NT2/D1 (cell line): ENCODE data around the gene S1PR4.

Source experiments
- DNase-seq: peaks from one replicate; pipeline ENCODE4 v3.0.0-alpha.2; 2011; ENCODE audit warnings: low read depth, low spot score
- H3K27me3 ChIP-seq: 2 replicates; pipeline ENCODE4 v1.6.0; 2011; ENCODE audit warnings: mild to moderate bottlenecking; ENCODE audit not compliant: insufficient read length, insufficient read depth
- H3K36me3 ChIP-seq: 2 replicates; pipeline ENCODE4 v1.6.1; 2011; ENCODE audit warnings: mild to moderate bottlenecking, low read length, mixed read lengths; ENCODE audit not compliant: insufficient read depth, insufficient read length
- H3K4me1 ChIP-seq: 2 replicates; pipeline ENCODE4 v1.5.1; 2011; ENCODE audit not compliant: insufficient read depth, insufficient read length
- H3K4me3 ChIP-seq: 2 replicates; pipeline ENCODE4 v1.5.1; 2011; ENCODE audit warnings: low read depth; ENCODE audit not compliant: insufficient read length
- H3K9ac ChIP-seq: 2 replicates; pipeline ENCODE4 v1.6.0; 2011; ENCODE audit warnings: low read depth; ENCODE audit not compliant: insufficient read length
- H3K9me3 ChIP-seq: 2 replicates; pipeline ENCODE4 v1.5.1; 2011; ENCODE audit warnings: mild to moderate bottlenecking, low read length; ENCODE audit not compliant: insufficient read depth
- SUZ12 ChIP-seq: IDR thresholded peaks from 2 replicates; pipeline ENCODE4 v1.6.1; 2011; ENCODE audit not compliant: insufficient read length, insufficient read depth; ENCODE audit errors: extremely low read depth
- YY1 ChIP-seq: IDR thresholded peaks from 2 replicates; pipeline ENCODE4 v1.6.1; 2011; ENCODE audit not compliant: insufficient read length, insufficient read depth
- ZNF274 ChIP-seq: IDR thresholded peaks from 2 replicates; pipeline ENCODE4 v1.6.1; 2011; ENCODE audit warnings: mild to moderate bottlenecking, low read depth, low read length

Gene S1PR4

GRCh38 chr19:3154957-3155736, 23.4 kb upstream of the S1PR4 start:
- peaks cover 9% of the 10 kb centered on the region for H3K4me1 ChIP-seq
- no peak overlapping the region for H3K9ac ChIP-seq
- TF ChIP-seq ZNF274 = no peak
- no peak for TF ChIP-seq SUZ12
- peaks cover 24% of the 10 kb centered on the region for H3K27me3 ChIP-seq
- no peak overlapping the region for H3K4me3 ChIP-seq
- no peaks in the 10 kb centered on the region for H3K36me3 ChIP-seq
- no peaks in the 10 kb centered on the region for H3K9me3 ChIP-seq
- DNase-seq = no peak

GRCh38 chr19:3157096-3157845, 21.3 kb upstream of the S1PR4 start:
- TF ChIP-seq SUZ12 = no peak
- no peak for TF ChIP-seq ZNF274
- TF ChIP-seq YY1 = no peak
- Histone ChIP-seq H3K36me3 (no peaks in the 10 kb centered on the region), H3K4me3 (no peak overlapping the region), H3K9ac (no peak overlapping the region), H3K9me3 (no peaks in the 10 kb centered on the region), H3K27me3 (peaks cover 11% of the 10 kb centered on the region), H3K4me1 (peaks cover 9% of the 10 kb centered on the region)
- no peak for DNase-seq

GRCh38 chr19:3159565-3159964, 19.0 kb upstream of the S1PR4 start:
- Histone ChIP-seq H3K27me3 (peaks cover 16% of the 10 kb centered on the region), H3K36me3 (no peaks in the 10 kb centered on the region), H3K4me3 (no peak overlapping the region), H3K4me1 (peaks cover 13% of the 10 kb centered on the region), H3K9me3 (no peaks in the 10 kb centered on the region), H3K9ac (no peak overlapping the region)
- DNase-seq = no peak
- TF ChIP-seq ZNF274 (no peak), SUZ12 (no peak), YY1 (no peak)

GRCh38 chr19:3160219-3160618, 18.4 kb upstream of the S1PR4 start:
- TF ChIP-seq YY1 = no peak
- no peak for TF ChIP-seq ZNF274
- TF ChIP-seq SUZ12 = no peak
- no peaks in the 10 kb centered on the region for H3K9me3 ChIP-seq
- no peak overlapping the region for H3K9ac ChIP-seq
- H3K4me1 ChIP-seq = peaks cover 9% of the 10 kb centered on the region
- no peaks in the 10 kb centered on the region for H3K36me3 ChIP-seq
- no peak overlapping the region for H3K4me3 ChIP-seq
- no peak for DNase-seq
- peaks cover 16% of the 10 kb centered on the region for H3K27me3 ChIP-seq

GRCh38 chr19:3161453-3161852, 17.1 kb upstream of the S1PR4 start:
- peaks cover 4% of the 10 kb centered on the region for H3K4me1 ChIP-seq
- no peaks in the 10 kb centered on the region for H3K9me3 ChIP-seq
- H3K9ac ChIP-seq = no peak overlapping the region
- no peak overlapping the region for H3K4me3 ChIP-seq
- no peak for DNase-seq
- H3K27me3 ChIP-seq = peaks cover 17% of the 10 kb centered on the region
- TF ChIP-seq YY1 = no peak
- TF ChIP-seq SUZ12 = no peak
- TF ChIP-seq ZNF274 = no peak
- H3K36me3 ChIP-seq = no peaks in the 10 kb centered on the region

GRCh38 chr19:3162418-3163229, 15.9 kb upstream of the S1PR4 start:
- no peaks in the 10 kb centered on the region for H3K36me3 ChIP-seq

More at GRCh38 chr19:3162418-3163229, 15.9 kb upstream of the S1PR4 start:
- H3K9ac ChIP-seq = peak overlapping the region; percentile 32
- H3K4me1 ChIP-seq = peaks cover 4% of the 10 kb centered on the region
- H3K9me3 ChIP-seq = no peaks in the 10 kb centered on the region
- DNase-seq = no peak
- no peak overlapping the region for H3K4me3 ChIP-seq
- no peak for TF ChIP-seq ZNF274
- TF ChIP-seq SUZ12 = no peak
- no peak for TF ChIP-seq YY1
- peaks cover 12% of the 10 kb centered on the region for H3K27me3 ChIP-seq
